Neural cell (in vitro differentiated cells): ENCODE measurements around the gene ARL8A. TPM values are rescaled to one million over a fixed set of nuclear protein-coding genes. Genes with fewer than 3 reads are reported as not detected.

Source experiments
- H2AFZ ChIP-seq: fragments of 200-600, 300-800 bp; sonication (generic), shearing (Covaris generic); 2 replicates; pipeline ENCODE4 v1.6.0; 2014; ENCODE audit warnings: low read depth, mild to moderate bottlenecking, antibody characterized with exemption, low read length, moderate library complexity
- H3F3A ChIP-seq: fragments of 200-600 bp; shearing (Covaris generic); 2 replicates; pipeline ENCODE4 v1.6.1; 2016; ENCODE audit warnings: mild to moderate bottlenecking, moderate library complexity, mixed read lengths, antibody characterized with exemption, low read length; ENCODE audit not compliant: insufficient read depth, poor library complexity, severe bottlenecking
- H3K27ac ChIP-seq: fragments of 200-600, 300-800 bp; sonication (generic), shearing (Covaris generic); 2 replicates; pipeline ENCODE4 v1.5.1; 2014; ENCODE audit warnings: mild to moderate bottlenecking, low read length, moderate library complexity
- H3K27me3 ChIP-seq: fragments of 300-800, 200-600 bp; sonication (generic), shearing (Covaris generic); 2 replicates; pipeline ENCODE4 v1.6.0; 2014; ENCODE audit warnings: mild to moderate bottlenecking, low read depth, low read length, moderate library complexity; ENCODE audit not compliant: insufficient read depth
- H3K36me3 ChIP-seq: fragments of 300-800, 200-600 bp; sonication (generic), shearing (Covaris generic); 2 replicates; pipeline ENCODE4 v1.5.1; 2014; ENCODE audit warnings: mild to moderate bottlenecking, antibody characterized with exemption, low read length, moderate library complexity; ENCODE audit not compliant: insufficient read depth
- H3K4me2 ChIP-seq: fragments of 300-800, 200-600 bp; sonication (generic), shearing (Covaris generic); 2 replicates; pipeline ENCODE4 v1.6.0; 2014; ENCODE audit warnings: mild to moderate bottlenecking, low read length
- H3K4me3 ChIP-seq: fragments of 300-800, 200-600 bp; sonication (generic), shearing (Covaris generic); 2 replicates; pipeline ENCODE4 v1.5.1; 2014; ENCODE audit warnings: mild to moderate bottlenecking, low read length, moderate library complexity
- H3K79me2 ChIP-seq: fragments of 200-600 bp; shearing (Covaris generic); replicated peaks from 2 replicates; pipeline ENCODE4 v1.6.0; 2014; ENCODE audit warnings: mild to moderate bottlenecking, low read length, moderate library complexity; ENCODE audit not compliant: insufficient read depth
- H3K9ac ChIP-seq: fragments of 300-800, 200-600 bp; sonication (generic), shearing (Covaris generic); 2 replicates; pipeline ENCODE4 v1.6.1; 2016; ENCODE audit warnings: mild to moderate bottlenecking, low read length, mixed read lengths
- H3K9me2 ChIP-seq: fragments of 200-600 bp; shearing (Covaris generic); 2 replicates; pipeline ENCODE4 v1.6.1; 2016; ENCODE audit warnings: mild to moderate bottlenecking, low read length, mixed read lengths; ENCODE audit not compliant: insufficient read depth
- H3K9me3 ChIP-seq: fragments of 200-600, 300-800 bp; sonication (generic), shearing (Covaris generic); 2 replicates; pipeline ENCODE4 v1.6.1; 2016; ENCODE audit warnings: mild to moderate bottlenecking, mixed run types, low read length, moderate library complexity, mixed read lengths
- H4K20me1 ChIP-seq: fragments of 200-600 bp; shearing (Covaris generic); 2 replicates; pipeline ENCODE4 v1.6.1; 2016; ENCODE audit warnings: mild to moderate bottlenecking, mixed run types; ENCODE audit not compliant: insufficient read depth
- CTCF ChIP-seq: fragments of 450-650 bp; IDR thresholded peaks from 2 replicates; pipeline ENCODE4 v1.5.1; 2014; ENCODE audit warnings: antibody characterized with exemption, mild to moderate bottlenecking, moderate library complexity; ENCODE audit not compliant: poor library complexity, severe bottlenecking
- EP300 ChIP-seq: fragments of 450-650 bp; conservative IDR thresholded peaks from 2 replicates; pipeline ENCODE4 v1.6.1; 2014; ENCODE audit warnings: antibody characterized with exemption, mild to moderate bottlenecking, moderate library complexity; ENCODE audit not compliant: poor library complexity, severe bottlenecking
- EZH2 ChIP-seq: fragments of 200-600, 300-800 bp; shearing (Covaris generic), sonication (generic); IDR thresholded peaks from 2 replicates; pipeline ENCODE4 v1.6.1; 2014; ENCODE audit warnings: antibody characterized with exemption, low read length, borderline replicate concordance, mild to moderate bottlenecking; ENCODE audit not compliant: insufficient read depth, poor library complexity, severe bottlenecking
- MXI1 ChIP-seq: fragments of 450-650 bp; conservative IDR thresholded peaks from 2 replicates; pipeline ENCODE4 v1.6.1; 2014; ENCODE audit warnings: antibody characterized with exemption, mild to moderate bottlenecking; ENCODE audit not compliant: poor library complexity, severe bottlenecking
- POLR2AphosphoS5 ChIP-seq: IDR thresholded peaks from 2 replicates; pipeline ENCODE4 v1.6.1; 2012
- RAD21 ChIP-seq: fragments of 450-650 bp; conservative IDR thresholded peaks from 2 replicates; pipeline ENCODE4 v1.6.1; 2014; ENCODE audit warnings: antibody characterized with exemption, mild to moderate bottlenecking, moderate library complexity
- REST ChIP-seq: IDR thresholded peaks from 2 replicates; pipeline ENCODE4 v1.6.1; 2012; ENCODE audit warnings: borderline replicate concordance
- SMC3 ChIP-seq: fragments of 450-650 bp; conservative IDR thresholded peaks from 2 replicates; pipeline ENCODE4 v1.6.1; 2014; ENCODE audit warnings: antibody characterized with exemption, mild to moderate bottlenecking, moderate library complexity; ENCODE audit not compliant: poor library complexity
- TAF1 ChIP-seq: IDR thresholded peaks from 2 replicates; pipeline ENCODE4 v1.6.1; 2012; ENCODE audit warnings: low read depth
- polyA plus RNA-seq: library from polyadenylated mRNA; depleted of rRNA; stranded (reverse); fragments of >200 nt; gene quantifications from 2 replicates; pipeline ENCODE4 v1.2.3, GENCODE V29; 2014

ARL8A gene
- polyA plus RNA-seq, 1 donor from 2014 or later, result 89.4 TPM

GRCh38 chr1:202153284-202153683 is 8.7 kb upstream of the ARL8A start:
- no peaks in the 10 kb centered on the region for H3K79me2 ChIP-seq
- H2AFZ ChIP-seq, result no peak overlapping the region
- H3K9ac ChIP-seq, result no peak overlapping the region
- no peak overlapping the region for H3K4me2 ChIP-seq
- H3F3A ChIP-seq, result no peaks in the 10 kb centered on the region
- H3K9me3 ChIP-seq, result no peaks in the 10 kb centered on the region
- H4K20me1 ChIP-seq, result no peaks in the 10 kb centered on the region
- H3K9me2 ChIP-seq, result no peaks in the 10 kb centered on the region
- no peak overlapping the region for H3K27ac ChIP-seq
- no peaks in the 10 kb centered on the region for H3K36me3 ChIP-seq
- TF ChIP-seq TAF1 (no peak), POLR2AphosphoS5 (no peak), RAD21 (no peak), REST (no peak), SMC3 (no peak)
- H3K4me3 ChIP-seq, result no peak overlapping the region
- no peaks in the 10 kb centered on the region for H3K27me3 ChIP-seq

DNA sequence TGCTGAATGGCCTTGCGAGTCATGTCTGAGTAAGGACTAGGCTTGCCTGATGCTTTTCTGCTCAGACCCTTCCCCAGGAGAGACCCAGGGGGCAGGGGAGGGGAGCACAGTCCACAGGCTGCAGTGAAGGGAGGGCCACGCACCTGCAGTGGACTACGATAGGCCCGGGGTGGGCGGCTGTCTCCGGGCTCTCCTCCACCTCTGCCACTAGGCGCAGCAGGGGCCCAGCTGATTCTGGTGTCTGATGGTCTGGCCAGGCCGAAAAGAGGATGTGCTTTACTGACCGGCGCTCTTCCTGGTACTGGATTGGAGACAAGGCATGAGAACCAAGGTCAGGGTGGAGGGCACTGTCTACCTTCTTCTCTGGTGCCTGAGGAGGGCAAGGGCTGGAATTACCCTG is 7.9 kb upstream of the ARL8A start:
- H3F3A ChIP-seq, result no peaks in the 10 kb centered on the region
- no peaks in the 10 kb centered on the region for H3K79me2 ChIP-seq
- H3K4me3 ChIP-seq, result no peak overlapping the region
- H3K9me3 ChIP-seq, result no peaks in the 10 kb centered on the region
- H4K20me1 ChIP-seq, result no peaks in the 10 kb centered on the region
- H3K9me2 ChIP-seq, result no peaks in the 10 kb centered on the region
- no peak overlapping the region for H3K27ac ChIP-seq
- H3K36me3 ChIP-seq, result no peaks in the 10 kb centered on the region
- H3K4me2 ChIP-seq, result no peak overlapping the region
- no peak for TF ChIP-seq MXI1
- TF ChIP-seq CTCF, result no peak
- no peak for TF ChIP-seq POLR2AphosphoS5
- no peak for TF ChIP-seq TAF1
- TF ChIP-seq RAD21, result no peak
- TF ChIP-seq EP300, result no peak
- TF ChIP-seq REST, result no peak
- no peak for TF ChIP-seq EZH2
- H3K27me3 ChIP-seq, result no peaks in the 10 kb centered on the region
- H2AFZ ChIP-seq, result no peak overlapping the region
- no peak overlapping the region for H3K9ac ChIP-seq
